GM21619 (cell line): Measurements from ENCODE around the gene DCLK2.

Source experiments
- ATAC-seq: cut with Tn5 transposase; IDR thresholded peaks from one replicate; pipeline ENCODE4 v1.9.1; 2021; ENCODE audit not compliant: unreplicated experiment

Gene DCLK2

GRCh38 chr4:150115851-150116250, 37.6 kb downstream of the DCLK2 start:
- ATAC-seq: no peak

- no peak for ATAC-seq
Observed at GRCh38 chr4:150116506-150116905, 38.3 kb downstream of the DCLK2 start.

GRCh38 chr4:150117094-150117493, 38.8 kb downstream of the DCLK2 start:
- ATAC-seq: no peak

- no peak for ATAC-seq
Observed at GRCh38 chr4:150117629-150118028, 39.4 kb downstream of the DCLK2 start.

GRCh38 chr4:150119492-150119891, 41.2 kb downstream of the DCLK2 start:
- ATAC-seq: no peak

- ATAC-seq: no peak
Observed at GRCh38 chr4:150123087-150123486, 44.8 kb downstream of the DCLK2 start.

- no peak for ATAC-seq
Observed at GRCh38 chr4:150123796-150124677, 45.8 kb downstream of the DCLK2 start.

- ATAC-seq: no peak
Observed at GRCh38 chr4:150126201-150126863, 48.1 kb downstream of the DCLK2 start.

- ATAC-seq: peak; percentile 51
Observed at GRCh38 chr4:150126864-150127203, 48.6 kb downstream of the DCLK2 start.

GRCh38 chr4:150127757-150128156, 49.5 kb downstream of the DCLK2 start:
- no peak for ATAC-seq

- no peak for ATAC-seq
Observed at GRCh38 chr4:150130933-150131332, 52.7 kb downstream of the DCLK2 start.

- ATAC-seq: no peak
Observed at GRCh38 chr4:150131581-150132228, 53.5 kb downstream of the DCLK2 start.

GRCh38 chr4:150133605-150134004, 55.4 kb downstream of the DCLK2 start:
- ATAC-seq: no peak

GRCh38 chr4:150135134-150135772, 57.0 kb downstream of the DCLK2 start:
- ATAC-seq: no peak

- ATAC-seq: no peak
Observed at GRCh38 chr4:150136036-150136435, 57.8 kb downstream of the DCLK2 start.

- no peak for ATAC-seq
Observed at GRCh38 chr4:150136481-150136880, 58.2 kb downstream of the DCLK2 start.

GRCh38 chr4:150139297-150139865, 61.1 kb downstream of the DCLK2 start:
- ATAC-seq: no peak

- ATAC-seq: no peak
Observed at GRCh38 chr4:150140774-150141400, 62.6 kb downstream of the DCLK2 start.

- no peak for ATAC-seq
Observed at GRCh38 chr4:150141756-150142155, 63.5 kb downstream of the DCLK2 start.

GRCh38 chr4:150142831-150143230, 64.6 kb downstream of the DCLK2 start:
- no peak for ATAC-seq
